ENCODE measurements around the gene ALG9. TPM values are rescaled to one million over a fixed set of nuclear protein-coding genes. Genes with fewer than 3 reads are reported as not detected.

Gene ALG9
- total RNA-seq, 1 donor from 2014 or later = 44.4 TPM

- Histone ChIP-seq H3K4me1 (ENCODE audit: control insufficient read depth in 3 of 3, insufficient read depth in 3 of 3, low read length in 3 of 3) (no peaks in the 10 kb centered on the region), H3K36me3 (ENCODE audit: control insufficient read depth in 3 of 3, insufficient read depth in 3 of 3, low read length in 3 of 3) (peaks cover 3 to 43% (median 42%) of the 10 kb centered on the region in 3 donors), H3K9me3 (ENCODE audit: control insufficient read depth in 3 of 3, low read length in 3 of 3) (no peaks in the 10 kb centered on the region)
Observed at GRCh38 chr11:111851636-111852035, 19.7 kb downstream of the ALG9 start.

GRCh38 chr11:111851067-111851466 lies 20.3 kb downstream of the ALG9 start:
- Histone ChIP-seq H3K9ac (ENCODE audit: low read depth in 1 of 3, low read length in 3 of 3) (no peak overlapping the region), H3K4me1 (ENCODE audit: control insufficient read depth in 3 of 3, insufficient read depth in 3 of 3, low read length in 3 of 3) (no peaks in the 10 kb centered on the region), H3K9me3 (ENCODE audit: control insufficient read depth in 3 of 3, low read length in 3 of 3) (no peaks in the 10 kb centered on the region), H3K27ac (ENCODE audit: low read depth, low read length) (no peak overlapping the region), H3K4me3 (ENCODE audit: low read length in 3 of 3) (no peak overlapping the region), H3K27me3 (ENCODE audit: control insufficient read depth in 3 of 3, insufficient read depth in 3 of 3, low read length in 3 of 3) (no peaks in the 10 kb centered on the region), H3K36me3 (ENCODE audit: control insufficient read depth in 3 of 3, insufficient read depth in 3 of 3, low read length in 3 of 3) (peaks cover 3 to 48% (median 44%) of the 10 kb centered on the region in 3 donors)

More at GRCh38 chr11:111851636-111852035, 19.7 kb downstream of the ALG9 start:
- Histone ChIP-seq H3K9ac (ENCODE audit: low read depth in 1 of 3, low read length in 3 of 3) (no peak overlapping the region), H3K27ac (ENCODE audit: low read depth, low read length) (no peak overlapping the region), H3K27me3 (ENCODE audit: control insufficient read depth in 3 of 3, insufficient read depth in 3 of 3, low read length in 3 of 3) (no peaks in the 10 kb centered on the region), H3K4me3 (ENCODE audit: low read length in 3 of 3) (no peak overlapping the region)

- Histone ChIP-seq H3K27me3 (ENCODE audit: control insufficient read depth in 3 of 3, insufficient read depth in 3 of 3, low read length in 3 of 3) (no peaks in the 10 kb centered on the region), H3K36me3 (ENCODE audit: control insufficient read depth in 3 of 3, insufficient read depth in 3 of 3, low read length in 3 of 3) (peaks cover 3 to 56% (median 50%) of the 10 kb centered on the region in 3 donors), H3K4me3 (ENCODE audit: low read length in 3 of 3) (no peak overlapping the region), H3K4me1 (ENCODE audit: control insufficient read depth in 3 of 3, insufficient read depth in 3 of 3, low read length in 3 of 3) (no peaks in the 10 kb centered on the region), H3K27ac (ENCODE audit: low read depth, low read length) (no peak overlapping the region), H3K9ac (ENCODE audit: low read depth in 1 of 3, low read length in 3 of 3) (no peak overlapping the region), H3K9me3 (ENCODE audit: control insufficient read depth in 3 of 3, low read length in 3 of 3) (no peaks in the 10 kb centered on the region)
Observed at GRCh38 chr11:111849631-111850030, 21.8 kb downstream of the ALG9 start.

- no peaks in the 10 kb centered on the region for H3K4me1 ChIP-seq (ENCODE audit: control insufficient read depth in 3 of 3, insufficient read depth in 3 of 3, low read length in 3 of 3)
- H3K27me3 ChIP-seq (ENCODE audit: control insufficient read depth in 3 of 3, insufficient read depth in 3 of 3, low read length in 3 of 3) = no peaks in the 10 kb centered on the region
- peaks cover 4 to 54% (median 46%) of the 10 kb centered on the region in 3 donors for H3K36me3 ChIP-seq (ENCODE audit: control insufficient read depth in 3 of 3, insufficient read depth in 3 of 3, low read length in 3 of 3)
- no peak overlapping the region for H3K27ac ChIP-seq (ENCODE audit: low read depth, low read length)
- H3K4me3 ChIP-seq (ENCODE audit: low read length in 3 of 3) = no peak overlapping the region
- no peak overlapping the region for H3K9ac ChIP-seq (ENCODE audit: low read depth in 1 of 3, low read length in 3 of 3)
- H3K9me3 ChIP-seq (ENCODE audit: control insufficient read depth in 3 of 3, low read length in 3 of 3) = no peaks in the 10 kb centered on the region
Observed at GRCh38 chr11:111846636-111847035, 24.7 kb downstream of the ALG9 start.

- H3K27ac ChIP-seq (ENCODE audit: low read depth, low read length) = no peak overlapping the region
- H3K9ac ChIP-seq (ENCODE audit: low read depth in 1 of 3, low read length in 3 of 3) = no peak overlapping the region
- no peak overlapping the region for H3K4me3 ChIP-seq (ENCODE audit: low read length in 3 of 3)
- no peaks in the 10 kb centered on the region for H3K27me3 ChIP-seq (ENCODE audit: control insufficient read depth in 3 of 3, insufficient read depth in 3 of 3, low read length in 3 of 3)
- H3K4me1 ChIP-seq (ENCODE audit: control insufficient read depth in 3 of 3, insufficient read depth in 3 of 3, low read length in 3 of 3) = peaks cover 0 to 2% (median 0%) of the 10 kb centered on the region in 3 donors
- no peaks in the 10 kb centered on the region for H3K9me3 ChIP-seq (ENCODE audit: control insufficient read depth in 3 of 3, low read length in 3 of 3)
- H3K36me3 ChIP-seq (ENCODE audit: control insufficient read depth in 3 of 3, insufficient read depth in 3 of 3, low read length in 3 of 3) = peaks cover 4 to 54% (median 46%) of the 10 kb centered on the region in 3 donors
Observed at GRCh38 chr11:111846063-111846462, 25.3 kb downstream of the ALG9 start.

- Histone ChIP-seq H3K27ac (ENCODE audit: low read depth, low read length) (no peak overlapping the region), H3K36me3 (ENCODE audit: control insufficient read depth in 3 of 3, insufficient read depth in 3 of 3, low read length in 3 of 3) (peaks cover 4 to 51% (median 43%) of the 10 kb centered on the region in 3 donors), H3K27me3 (ENCODE audit: control insufficient read depth in 3 of 3, insufficient read depth in 3 of 3, low read length in 3 of 3) (no peaks in the 10 kb centered on the region), H3K9ac (ENCODE audit: low read depth in 1 of 3, low read length in 3 of 3) (no peak overlapping the region), H3K9me3 (ENCODE audit: control insufficient read depth in 3 of 3, low read length in 3 of 3) (no peaks in the 10 kb centered on the region), H3K4me1 (ENCODE audit: control insufficient read depth in 3 of 3, insufficient read depth in 3 of 3, low read length in 3 of 3) (peaks cover 0 to 2% (median 0%) of the 10 kb centered on the region in 3 donors), H3K4me3 (ENCODE audit: low read length in 3 of 3) (no peak overlapping the region)
Observed at GRCh38 chr11:111845276-111846028, 25.9 kb downstream of the ALG9 start.

GRCh38 chr11:111843661-111844060 lies 27.7 kb downstream of the ALG9 start:
- H3K9me3 ChIP-seq (ENCODE audit: control insufficient read depth in 3 of 3, low read length in 3 of 3) = no peaks in the 10 kb centered on the region
- H3K9ac ChIP-seq (ENCODE audit: low read depth in 1 of 3, low read length in 3 of 3) = no peak overlapping the region
- peaks cover 4 to 46% (median 34%) of the 10 kb centered on the region in 3 donors for H3K36me3 ChIP-seq (ENCODE audit: control insufficient read depth in 3 of 3, insufficient read depth in 3 of 3, low read length in 3 of 3)
- peaks cover 0 to 4% (median 2%) of the 10 kb centered on the region in 3 donors for H3K4me1 ChIP-seq (ENCODE audit: control insufficient read depth in 3 of 3, insufficient read depth in 3 of 3, low read length in 3 of 3)
- no peak overlapping the region for H3K4me3 ChIP-seq (ENCODE audit: low read length in 3 of 3)
- no peaks in the 10 kb centered on the region for H3K27me3 ChIP-seq (ENCODE audit: control insufficient read depth in 3 of 3, insufficient read depth in 3 of 3, low read length in 3 of 3)
- H3K27ac ChIP-seq (ENCODE audit: low read depth, low read length) = no peak overlapping the region

GRCh38 chr11:111841370-111842053 lies 29.9 kb downstream of the ALG9 start:
- peaks cover 4 to 35% (median 21%) of the 10 kb centered on the region in 3 donors for H3K36me3 ChIP-seq (ENCODE audit: control insufficient read depth in 3 of 3, insufficient read depth in 3 of 3, low read length in 3 of 3)
- H3K9ac ChIP-seq (ENCODE audit: low read depth in 1 of 3, low read length in 3 of 3) = no peak overlapping the region
- no peak overlapping the region for H3K4me3 ChIP-seq (ENCODE audit: low read length in 3 of 3)
- H3K27ac ChIP-seq (ENCODE audit: low read depth, low read length) = peak overlapping the region; percentile 16
- peaks cover 9 to 12% (median 12%) of the 10 kb centered on the region in 3 donors for H3K4me1 ChIP-seq (ENCODE audit: control insufficient read depth in 3 of 3, insufficient read depth in 3 of 3, low read length in 3 of 3)
- no peaks in the 10 kb centered on the region for H3K9me3 ChIP-seq (ENCODE audit: control insufficient read depth in 3 of 3, low read length in 3 of 3)
- H3K27me3 ChIP-seq (ENCODE audit: control insufficient read depth in 3 of 3, insufficient read depth in 3 of 3, low read length in 3 of 3) = no peaks in the 10 kb centered on the region

- Histone ChIP-seq H3K27me3 (ENCODE audit: control insufficient read depth in 3 of 3, insufficient read depth in 3 of 3, low read length in 3 of 3) (no peaks in the 10 kb centered on the region), H3K9ac (ENCODE audit: low read depth in 1 of 3, low read length in 3 of 3) (no peak overlapping the region), H3K9me3 (ENCODE audit: control insufficient read depth in 3 of 3, low read length in 3 of 3) (no peaks in the 10 kb centered on the region), H3K36me3 (ENCODE audit: control insufficient read depth in 3 of 3, insufficient read depth in 3 of 3, low read length in 3 of 3) (peaks cover 4 to 22% (median 15%) of the 10 kb centered on the region in 3 donors), H3K27ac (ENCODE audit: low read depth, low read length) (peak overlapping the region; percentile 16), H3K4me1 (ENCODE audit: control insufficient read depth in 3 of 3, insufficient read depth in 3 of 3, low read length in 3 of 3) (peaks cover 9 to 12% (median 12%) of the 10 kb centered on the region in 3 donors), H3K4me3 (ENCODE audit: low read length in 3 of 3) (no peak overlapping the region)
Observed at GRCh38 chr11:111840143-111840542, 31.2 kb downstream of the ALG9 start.

GRCh38 chr11:111838054-111838453 lies 33.3 kb downstream of the ALG9 start:
- no peaks in the 10 kb centered on the region for H3K9me3 ChIP-seq (ENCODE audit: control insufficient read depth in 3 of 3, low read length in 3 of 3)
- peak overlapping the region; percentile 5 for H3K27ac ChIP-seq (ENCODE audit: low read depth, low read length)
- no peak overlapping the region for H3K4me3 ChIP-seq (ENCODE audit: low read length in 3 of 3)
- H3K9ac ChIP-seq (ENCODE audit: low read depth in 1 of 3, low read length in 3 of 3) = no peak overlapping the region
- H3K36me3 ChIP-seq (ENCODE audit: control insufficient read depth in 3 of 3, insufficient read depth in 3 of 3, low read length in 3 of 3) = peaks cover 0 to 15% (median 0%) of the 10 kb centered on the region in 3 donors
- H3K4me1 ChIP-seq (ENCODE audit: control insufficient read depth in 3 of 3, insufficient read depth in 3 of 3, low read length in 3 of 3) = peaks cover 18 to 20% (median 18%) of the 10 kb centered on the region in 3 donors
- H3K27me3 ChIP-seq (ENCODE audit: control insufficient read depth in 3 of 3, insufficient read depth in 3 of 3, low read length in 3 of 3) = no peaks in the 10 kb centered on the region
